HK-2 (cell line): ENCODE data around the gene CCNK.

ENCODE experiments used
- DNase-seq: peaks from one replicate; pipeline ENCODE4 v3.0.0-alpha.2; 2018; ENCODE audit not compliant: unreplicated experiment

Gene CCNK

DNA sequence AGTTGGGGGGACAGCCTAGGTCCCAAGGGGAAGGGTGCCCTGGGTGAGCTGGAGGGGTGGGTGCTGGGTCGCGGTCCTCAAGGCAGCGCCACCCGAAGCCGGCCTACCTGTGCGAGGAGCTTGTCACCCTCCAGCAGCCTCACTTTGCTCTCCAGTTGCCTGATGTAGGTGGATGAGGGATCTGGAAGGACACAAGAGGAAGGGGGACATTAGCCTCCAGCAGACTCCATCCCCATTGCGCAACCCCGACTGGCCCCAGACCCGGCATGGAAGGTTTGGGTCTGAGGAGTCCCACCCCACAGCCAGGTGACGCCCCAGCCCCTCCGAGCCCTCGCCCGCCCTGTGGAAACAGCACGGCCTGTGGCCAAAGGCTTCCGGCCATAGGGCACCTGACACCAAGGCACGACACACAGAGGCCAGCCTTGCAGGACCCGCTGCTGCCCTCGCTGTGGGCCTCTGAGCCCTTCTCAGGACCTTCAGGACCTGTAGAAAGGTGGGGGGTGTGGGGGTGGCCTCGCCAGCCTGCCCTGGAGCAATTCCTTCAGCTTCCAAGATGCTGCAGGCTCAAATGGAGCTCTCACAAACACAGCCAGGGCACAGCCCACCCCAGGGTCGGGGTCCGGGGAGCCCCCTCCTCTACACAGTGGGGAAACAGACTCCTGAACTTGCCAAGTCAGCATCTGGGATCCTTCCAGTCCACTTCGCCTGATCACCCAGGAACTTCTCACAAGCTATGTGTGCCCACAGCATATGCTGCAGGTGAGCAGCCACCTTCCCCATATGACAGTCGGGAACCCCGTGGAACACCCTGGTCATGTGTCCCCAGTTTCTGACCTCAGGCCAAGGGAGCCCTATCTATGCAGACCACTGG, 54.9 kb downstream of the CCNK start:
- DNase-seq, result no peak

DNA sequence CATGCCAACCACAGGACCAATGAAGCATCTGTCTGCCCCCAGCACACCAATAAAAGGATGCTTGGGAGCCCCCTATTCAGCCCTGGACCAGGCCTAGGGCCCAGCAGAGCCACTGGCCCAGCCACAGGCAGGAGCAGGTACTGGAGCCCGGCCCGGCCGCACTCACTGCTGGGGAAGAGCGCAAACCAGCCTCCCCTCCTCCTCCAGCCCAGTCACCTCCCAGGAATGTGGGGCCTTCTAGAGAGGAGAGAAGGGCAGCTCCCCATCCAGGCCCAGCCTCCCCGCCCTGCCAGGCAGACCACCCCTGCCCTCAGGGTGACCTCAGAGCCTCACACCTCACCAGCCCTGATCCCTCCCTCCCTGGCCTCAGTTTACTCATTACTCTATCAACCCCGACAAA, 56.2 kb downstream of the CCNK start:
- peak; percentile 82 for DNase-seq

DNA sequence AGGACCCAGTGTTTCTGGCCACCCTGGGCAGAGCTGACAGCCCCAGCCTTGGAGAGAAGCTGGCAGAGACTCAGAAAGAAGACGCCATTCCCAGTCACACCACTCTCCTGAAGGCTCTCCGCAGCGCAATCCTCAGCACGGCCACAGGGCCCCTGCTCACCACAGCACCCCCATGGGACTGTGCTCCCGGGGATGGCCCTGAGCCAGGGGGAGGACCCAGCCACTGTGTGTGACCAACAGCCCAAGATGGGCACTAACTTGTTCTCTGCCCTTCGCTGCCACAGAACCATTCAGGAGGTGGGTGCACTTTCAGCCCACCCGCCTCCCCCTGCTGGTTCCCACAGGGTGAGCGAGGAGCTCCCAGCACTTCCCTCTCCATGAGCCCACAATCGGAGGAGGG, 57.1 kb downstream of the CCNK start:
- peak; percentile 71 for DNase-seq

DNA sequence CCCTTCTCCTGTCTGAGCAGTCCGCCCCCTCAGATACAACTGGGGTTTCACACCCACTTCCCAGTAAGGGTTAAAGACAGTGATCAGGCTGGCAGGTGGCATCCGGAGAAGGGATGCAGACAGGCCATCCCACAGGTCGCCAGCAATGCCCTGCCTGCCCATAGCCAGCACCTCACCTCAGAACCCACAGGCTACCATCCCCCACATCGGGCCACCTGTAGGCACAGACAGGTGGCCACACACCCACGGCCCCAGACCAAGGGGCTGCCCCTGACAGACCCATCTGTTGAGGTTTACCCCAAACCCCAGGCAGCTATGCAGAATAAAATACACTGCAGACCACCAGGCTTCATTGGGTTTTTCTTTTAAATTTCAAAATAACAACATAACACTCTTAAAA, 57.5 kb downstream of the CCNK start:
- DNase-seq, result no peak

DNA sequence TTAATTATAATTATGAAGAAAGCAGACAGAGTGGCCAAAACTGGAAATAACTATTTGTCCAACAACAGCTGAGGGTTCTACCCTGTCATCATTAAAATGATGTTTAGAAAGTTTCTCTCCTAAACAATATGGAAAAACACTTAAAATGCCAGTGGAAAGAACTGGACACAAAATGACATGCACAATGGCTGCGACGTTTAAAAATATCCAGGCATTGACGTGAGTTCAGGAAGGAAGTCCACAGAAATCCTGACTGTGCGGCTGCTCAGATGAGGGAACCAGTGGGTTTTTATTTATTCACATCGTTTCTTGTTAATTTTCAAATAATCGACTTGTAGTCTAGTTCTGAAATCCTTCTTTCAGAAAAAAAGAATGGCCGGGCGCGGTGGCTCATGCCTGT, 58.3 kb downstream of the CCNK start:
- no peak for DNase-seq

DNA sequence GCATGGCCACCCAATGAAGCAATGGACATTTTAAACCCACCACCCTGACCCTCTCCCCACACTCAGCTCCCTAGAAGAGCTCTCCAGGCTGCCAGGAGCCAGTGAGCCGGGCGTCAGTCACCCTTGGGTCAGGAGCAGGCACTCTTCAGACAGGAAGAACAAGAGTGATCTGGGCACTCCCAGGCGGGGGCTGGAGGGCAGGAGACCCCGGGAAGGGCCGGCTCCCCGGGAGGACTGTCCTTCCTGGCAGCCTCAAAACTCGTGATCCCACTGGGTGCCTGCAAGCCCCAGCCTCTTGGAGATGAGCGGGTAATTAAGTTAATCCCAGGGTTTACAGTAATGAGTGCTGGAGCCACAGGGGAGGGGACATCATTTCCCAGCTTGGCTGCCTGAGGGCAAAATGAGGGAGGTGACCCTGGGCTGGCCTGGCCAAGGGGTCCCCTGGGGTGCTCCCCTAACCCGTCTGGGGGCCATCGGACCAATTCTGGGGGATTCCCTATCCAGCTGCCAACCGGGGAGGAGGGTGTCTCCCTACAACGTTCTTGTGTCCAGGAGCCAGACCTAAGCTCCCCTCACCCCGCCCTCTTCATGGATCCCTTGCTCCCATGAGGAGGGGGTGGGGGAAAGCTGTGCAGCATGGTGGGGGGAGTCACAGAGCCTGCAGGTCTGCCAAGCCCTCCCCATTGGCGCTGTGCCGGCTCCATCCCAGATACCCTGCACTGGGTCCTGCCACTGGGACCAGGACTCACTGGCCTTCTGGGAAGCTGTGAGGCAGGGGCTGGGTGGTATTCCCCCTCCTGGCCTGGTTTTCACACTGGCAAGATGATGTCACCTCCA, 59.2 kb downstream of the CCNK start:
- DNase-seq, result no peak

DNA sequence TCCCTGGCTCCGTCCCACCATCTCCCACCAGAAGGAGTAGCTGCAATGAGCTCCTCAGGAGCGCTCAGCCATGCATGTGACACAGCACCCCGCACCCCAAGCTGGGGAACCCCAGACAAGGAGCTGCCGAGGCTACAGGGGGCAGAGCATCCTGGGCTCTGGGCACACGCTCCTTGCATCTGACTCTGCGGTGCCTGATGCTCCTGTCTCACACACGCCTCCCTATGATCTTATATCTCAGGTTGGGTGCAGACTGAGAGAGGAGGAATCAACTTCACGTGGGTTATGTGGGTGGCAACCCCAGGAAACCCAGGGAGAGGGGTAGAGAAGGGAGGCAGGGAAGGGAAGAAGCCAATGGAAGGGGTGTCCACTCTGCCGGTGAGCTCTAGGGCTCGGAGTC, 60.0 kb downstream of the CCNK start:
- DNase-seq, result no peak

DNA sequence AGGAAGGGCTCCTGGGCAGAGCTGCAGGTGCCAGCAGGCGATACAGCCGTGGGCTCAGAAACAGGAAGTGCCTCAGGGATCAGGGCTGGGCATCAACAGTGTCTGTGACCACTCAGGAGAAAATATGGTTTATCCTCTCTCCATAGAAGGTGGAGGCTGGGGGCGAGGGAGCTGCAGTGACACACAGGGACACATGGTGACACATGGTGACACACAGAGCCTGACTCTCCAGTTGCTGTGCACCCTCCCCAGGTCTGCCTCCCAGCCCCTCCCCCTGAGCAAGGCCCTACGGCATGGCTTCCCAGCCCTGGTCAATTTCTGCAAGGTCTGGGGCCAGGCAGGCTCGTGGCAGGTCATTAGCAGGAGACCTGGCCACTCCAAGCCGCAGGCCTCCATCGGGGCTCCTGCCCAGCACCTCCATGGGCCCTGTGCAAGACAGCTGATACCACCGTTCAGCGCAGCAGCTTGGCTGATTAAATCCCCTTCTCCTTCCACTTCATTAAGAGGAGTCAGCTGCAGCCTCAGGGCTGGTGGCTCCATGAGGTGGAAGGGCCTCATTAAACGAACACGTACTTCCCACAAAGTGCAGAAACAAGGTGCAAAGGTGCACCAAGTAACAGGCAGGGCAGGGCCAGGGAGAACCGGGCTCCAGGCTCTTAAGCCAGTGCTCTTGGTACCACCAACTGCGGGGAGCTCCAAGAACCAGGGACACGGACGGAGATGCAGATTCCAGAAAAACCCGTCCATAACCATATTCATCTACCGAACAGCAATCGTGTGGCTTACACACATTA, 60.7 kb downstream of the CCNK start:
- DNase-seq, result no peak

DNA sequence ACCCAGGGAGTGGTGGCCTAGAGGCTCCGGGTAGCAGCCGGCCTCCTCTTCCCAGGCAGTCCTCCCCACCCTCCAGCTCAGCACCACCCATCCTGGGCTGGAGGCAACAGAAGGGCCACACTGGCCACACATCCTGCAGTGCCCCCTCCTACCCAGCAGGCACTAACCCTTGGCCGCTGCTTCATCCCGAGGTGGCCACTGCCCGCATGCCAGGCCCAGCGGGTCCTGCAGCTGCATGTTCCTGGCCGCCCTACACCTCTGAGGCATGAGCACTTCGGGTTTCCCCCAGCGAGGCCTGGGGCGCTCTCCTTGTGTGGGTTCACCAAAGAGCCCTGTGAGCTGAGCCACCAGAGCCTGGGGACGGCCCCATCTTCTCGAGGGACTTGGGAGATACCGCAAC, 61.4 kb downstream of the CCNK start:
- no peak for DNase-seq

DNA sequence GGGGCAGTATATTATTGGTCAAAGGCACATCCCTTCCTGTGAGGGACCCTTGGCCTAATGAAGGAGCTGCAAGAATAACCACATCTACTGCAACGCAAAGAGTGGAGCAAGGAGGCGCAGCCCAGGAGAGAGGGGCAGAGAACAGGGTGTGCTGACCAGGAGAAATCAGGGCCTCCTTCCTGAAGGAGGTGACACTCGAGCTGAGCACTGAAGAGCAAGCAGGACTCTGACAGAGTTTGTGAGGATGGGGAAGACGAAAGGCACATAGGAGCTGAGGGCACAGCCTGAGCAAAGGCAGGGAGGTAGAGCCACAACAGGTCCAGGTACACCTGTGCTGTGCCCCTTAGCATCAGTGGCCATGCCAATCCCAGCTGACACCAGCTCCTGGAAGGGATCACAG, 62.2 kb downstream of the CCNK start:
- DNase-seq, result no peak

DNA sequence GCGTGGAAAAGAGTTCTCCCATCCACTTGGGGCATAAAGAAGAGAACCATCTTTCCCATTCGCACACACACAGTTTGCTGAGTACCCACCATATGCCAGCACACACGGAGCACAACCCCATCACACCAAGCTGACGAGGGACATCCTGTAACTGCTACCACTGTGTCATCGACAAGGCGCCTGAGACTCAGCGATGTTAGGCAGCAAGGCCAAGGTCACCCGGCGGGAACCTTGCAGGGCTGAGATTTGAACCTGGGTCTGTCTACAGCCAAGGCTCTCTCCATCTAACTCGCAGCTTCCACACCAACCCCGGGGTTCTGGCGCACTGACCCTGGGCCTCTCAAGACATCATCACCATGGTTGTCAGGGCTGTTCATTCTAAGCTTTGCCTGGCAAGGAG, 62.8 kb downstream of the CCNK start:
- DNase-seq, result no peak

DNA sequence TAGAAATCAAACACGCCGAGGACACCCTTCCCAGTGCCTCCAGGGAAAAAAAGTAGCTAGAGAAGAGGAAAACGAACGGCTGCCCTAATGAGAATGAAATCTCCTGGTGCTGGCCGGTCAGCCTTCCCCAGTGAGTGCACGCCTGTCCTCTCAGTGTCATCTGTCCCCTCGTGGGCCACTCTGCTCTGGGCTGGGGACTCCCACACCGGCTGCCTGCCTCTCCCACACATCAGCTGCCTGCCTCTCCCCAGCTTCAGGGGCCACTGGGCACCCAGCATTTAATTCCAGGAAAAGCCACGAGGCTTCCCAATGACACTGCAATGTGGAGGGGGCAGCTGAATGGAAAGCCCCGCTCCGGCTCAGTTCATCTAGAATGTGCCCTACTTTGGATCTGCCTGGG, 63.8 kb downstream of the CCNK start:
- DNase-seq, result no peak

DNA sequence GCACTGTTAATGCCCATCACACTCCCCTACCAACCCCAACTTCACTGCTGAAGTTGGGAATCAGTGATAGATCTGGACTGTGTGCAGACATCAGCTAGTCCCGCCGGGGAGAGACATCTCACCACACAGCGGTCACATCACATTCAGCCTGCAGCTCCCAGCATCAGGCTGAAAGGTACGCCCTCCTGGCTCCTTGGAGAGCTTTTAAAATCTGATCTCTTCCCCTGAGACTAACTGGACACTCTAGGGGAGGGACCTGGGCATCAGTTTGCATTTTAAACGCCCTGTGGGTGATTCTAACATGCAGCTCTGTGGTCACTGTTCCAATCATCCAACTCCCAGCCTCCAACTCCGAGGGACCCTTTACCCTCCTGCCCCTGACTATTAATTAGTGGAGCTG, 64.4 kb downstream of the CCNK start:
- no peak for DNase-seq

DNA sequence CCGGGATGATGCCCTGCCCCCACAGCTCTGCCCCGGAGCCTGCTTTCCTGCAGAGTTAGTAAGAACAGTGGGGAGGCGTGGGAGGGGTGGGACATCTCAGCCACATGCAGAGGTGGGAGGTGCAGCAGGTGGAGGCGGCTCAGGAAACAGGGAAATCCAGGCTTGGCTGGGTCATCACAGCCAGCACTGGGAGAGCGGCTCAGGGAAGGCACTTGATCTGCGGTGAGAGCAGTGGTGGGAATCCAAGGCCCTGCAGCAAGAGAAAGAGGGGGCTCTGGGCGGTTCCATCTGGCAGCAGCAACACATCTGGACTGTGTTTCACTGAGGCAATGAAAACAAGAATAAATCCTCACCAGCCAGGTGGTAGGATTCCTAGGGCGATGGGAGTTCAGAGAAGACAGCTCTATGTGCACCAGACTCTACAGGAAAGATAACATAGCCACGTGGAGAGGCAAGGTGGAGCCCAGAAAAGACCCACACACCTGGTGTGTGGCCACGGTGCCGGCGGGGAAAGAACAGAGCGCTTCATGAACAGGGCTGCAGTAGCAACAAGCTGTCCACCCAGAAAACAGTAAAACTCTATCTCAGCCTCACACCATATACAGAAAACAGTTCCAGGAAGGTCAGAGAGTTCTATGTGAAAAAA, 65.1 kb downstream of the CCNK start:
- DNase-seq, result no peak

DNA sequence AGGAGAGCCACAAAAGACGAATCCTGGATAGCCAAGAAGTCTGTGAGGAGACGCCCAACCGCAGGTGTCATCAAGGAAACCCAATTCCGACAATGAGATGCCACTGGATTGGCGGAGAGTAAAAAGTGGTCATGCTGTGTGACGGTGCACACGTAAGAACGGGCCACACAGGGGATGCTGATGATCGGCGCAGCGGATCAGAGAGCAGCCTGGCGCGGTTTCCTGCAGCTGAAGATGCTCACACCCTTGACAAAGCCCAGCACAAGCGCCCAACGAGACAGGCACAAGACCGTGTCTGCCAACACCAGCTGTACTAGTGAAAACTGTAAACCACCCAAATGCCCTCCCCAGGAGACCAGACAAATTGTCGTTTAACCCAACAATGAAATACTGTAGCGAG, 67.0 kb downstream of the CCNK start:
- DNase-seq, result no peak

DNA sequence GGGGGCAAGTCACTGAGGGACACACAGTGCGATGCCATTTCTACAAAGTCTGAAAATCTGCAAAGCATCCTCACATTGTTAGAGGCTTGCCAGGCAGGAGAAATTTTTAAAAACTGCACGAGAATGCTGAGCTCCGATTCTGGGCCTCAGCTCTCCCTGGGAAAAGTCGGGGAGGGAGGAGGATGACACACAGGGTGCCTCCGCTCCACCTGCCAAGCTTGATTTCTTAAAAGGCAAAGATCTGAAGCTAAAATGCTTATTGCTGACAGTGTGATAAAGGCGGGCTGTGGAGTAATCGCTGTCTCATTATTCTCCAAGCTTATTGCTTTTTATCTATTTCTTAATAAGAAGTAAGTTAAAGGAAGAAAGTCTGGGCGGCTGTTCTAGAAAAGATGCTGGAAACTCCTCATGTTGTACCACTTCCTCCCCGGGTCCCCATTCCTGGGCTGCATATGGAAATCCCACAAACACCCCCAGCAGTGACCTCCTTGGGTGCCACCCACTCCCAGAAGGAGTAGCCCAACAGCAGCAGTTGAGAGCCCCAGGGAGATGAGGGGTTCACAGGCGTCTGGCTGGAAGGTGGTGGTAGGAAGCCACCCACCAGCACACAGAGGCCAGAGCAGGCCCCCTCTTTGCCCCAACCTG, 67.8 kb downstream of the CCNK start:
- no peak for DNase-seq

DNA sequence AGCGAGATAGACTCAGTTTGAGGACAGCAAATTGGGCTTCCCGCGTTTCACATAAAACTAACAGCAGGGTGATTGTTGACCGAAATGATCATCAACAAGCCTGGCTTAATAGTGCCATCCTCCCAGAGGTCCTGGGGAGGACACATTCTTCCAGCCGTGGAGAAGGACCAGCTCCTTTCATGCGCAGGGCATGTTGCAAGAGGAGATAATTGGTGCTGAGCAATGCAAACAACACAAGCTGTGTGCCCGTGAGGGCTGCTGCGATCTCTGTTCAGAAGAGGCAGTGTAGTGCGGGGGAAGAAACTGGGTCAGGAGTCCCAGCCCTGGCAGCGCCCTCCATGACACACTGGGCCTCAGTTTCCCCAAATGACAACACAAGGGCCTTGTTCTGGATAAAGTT, 68.5 kb downstream of the CCNK start:
- DNase-seq, result no peak

DNA sequence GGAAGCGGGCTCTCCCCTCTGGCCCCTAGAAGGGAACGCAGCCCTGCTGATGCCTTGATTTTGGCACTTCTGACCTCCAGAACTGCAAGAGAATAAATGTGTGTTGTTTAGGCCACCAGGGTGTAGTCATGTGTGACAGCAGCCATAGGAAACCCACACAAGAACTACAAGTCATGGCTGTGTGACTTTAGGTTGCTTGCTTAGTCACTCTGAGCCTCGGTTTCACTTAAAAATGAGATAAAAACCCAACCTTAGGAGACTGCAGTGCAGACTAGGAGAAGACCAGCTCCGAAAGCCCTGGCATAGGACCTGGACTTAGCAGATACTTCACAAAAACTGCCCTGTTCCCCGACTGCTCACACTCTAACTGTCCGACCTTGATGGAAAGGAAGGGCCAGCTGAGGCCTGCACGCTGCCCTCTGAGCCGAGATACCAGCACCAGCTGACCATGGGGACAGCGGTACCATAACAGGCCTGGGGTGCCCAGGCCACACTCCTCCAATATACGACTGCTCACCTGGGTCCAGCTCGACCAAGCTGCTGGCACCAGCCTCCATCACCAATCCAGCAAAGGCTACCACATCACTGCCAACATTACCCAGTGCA, 69.3 kb downstream of the CCNK start:
- no peak for DNase-seq

DNA sequence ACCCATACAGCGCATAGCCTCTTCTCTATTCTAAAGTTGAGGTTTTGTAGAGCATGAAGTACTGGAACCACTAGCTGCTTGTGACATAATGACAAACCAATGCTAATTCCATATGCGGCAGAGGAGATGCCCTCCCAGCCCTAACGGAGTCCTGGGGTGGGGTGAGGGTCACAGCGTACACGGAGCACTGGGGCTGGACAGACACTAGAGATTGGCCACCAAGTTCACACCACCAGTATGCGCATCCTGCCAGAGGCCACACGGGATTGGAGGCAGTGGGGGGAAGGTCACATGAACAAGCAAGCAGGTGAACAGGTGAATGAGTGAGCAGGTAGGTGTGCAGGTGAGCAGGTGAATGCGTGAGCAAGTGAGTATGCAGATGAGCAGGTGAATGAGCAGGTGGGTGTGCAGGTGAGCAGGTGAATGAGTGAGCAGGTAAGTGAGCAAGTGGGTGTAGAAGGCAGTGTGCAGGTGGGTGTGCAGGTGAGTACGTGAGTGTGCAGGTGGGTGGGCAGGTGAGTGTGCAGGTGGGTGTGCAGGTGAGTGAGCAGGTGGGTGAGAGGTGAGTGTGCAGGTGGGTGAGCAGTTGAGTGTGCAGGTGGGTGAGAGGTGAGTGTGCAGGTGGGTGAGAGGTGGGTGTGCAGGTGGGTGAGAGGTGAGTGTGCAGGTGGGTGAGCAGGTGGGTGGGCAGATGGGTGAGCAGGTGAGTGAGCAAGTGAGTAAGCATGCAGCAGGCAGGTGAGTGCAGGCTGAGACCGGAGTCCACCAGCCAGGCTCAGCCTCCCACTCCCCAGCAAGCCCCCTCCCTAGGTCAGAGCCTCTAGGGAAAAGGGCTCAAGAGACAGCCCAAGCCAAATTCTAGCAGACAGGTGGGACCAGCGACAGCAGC, 70.1 kb downstream of the CCNK start:
- DNase-seq, result no peak

DNA sequence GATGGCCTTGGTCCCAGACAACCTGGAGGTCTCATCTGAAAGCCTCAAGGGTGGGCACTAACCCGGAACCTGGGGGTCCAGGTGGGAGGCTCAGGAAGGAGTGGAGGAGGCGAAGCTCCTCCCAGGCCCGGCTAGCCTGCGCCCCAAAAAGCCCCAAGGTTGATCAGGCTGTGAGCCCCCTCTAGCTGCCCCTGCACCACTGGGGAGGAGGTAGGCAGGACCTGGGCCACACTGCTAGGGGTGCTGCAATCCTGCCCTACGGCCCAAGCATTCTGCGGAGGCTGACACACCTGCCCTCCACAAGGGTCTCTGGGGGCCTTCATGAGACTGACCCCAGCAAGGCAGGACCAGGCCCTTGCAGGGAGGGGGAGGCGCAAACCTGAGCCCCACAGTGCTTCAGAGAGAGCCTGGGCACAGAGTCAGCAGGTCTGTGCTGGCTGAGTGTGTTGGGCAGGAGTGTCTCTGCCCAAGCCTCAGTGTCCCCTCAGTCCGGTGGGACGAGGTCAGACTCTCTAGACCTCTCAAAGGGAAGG, 70.9 kb downstream of the CCNK start:
- DNase-seq, result no peak
